ENCODE measurements around the gene SLIT3. TPM values are rescaled to one million over a fixed set of nuclear protein-coding genes. Genes with fewer than 3 reads are reported as not detected.

The SLIT3 gene
- total RNA-seq, 1 donor from 2014 or later, result not detected

DNA sequence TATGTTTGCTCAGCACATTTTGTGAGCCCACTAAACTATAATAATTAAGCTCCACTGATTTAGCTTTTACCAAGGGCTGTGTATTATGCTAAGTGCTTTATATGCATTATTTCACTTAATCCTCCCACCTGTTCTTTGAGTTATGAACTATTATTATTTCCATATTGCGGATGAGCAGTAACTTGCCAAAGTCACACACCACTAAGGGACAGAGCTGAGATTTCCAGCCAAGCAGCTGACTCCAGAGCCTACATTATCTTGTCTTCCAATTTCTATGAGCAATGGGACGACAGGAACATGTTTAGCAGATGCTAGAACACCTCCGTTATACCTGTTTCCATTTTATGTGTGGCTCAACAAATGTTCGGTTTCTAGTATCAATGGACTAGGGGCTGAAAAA is 484.3 kb downstream of the SLIT3 start:
- no peak for DNase-seq (ENCODE audit: low read depth)

GRCh38 chr5:168813184-168813968 is 487.6 kb downstream of the SLIT3 start:
- DNase-seq (ENCODE audit: low read depth), result no peak

DNA sequence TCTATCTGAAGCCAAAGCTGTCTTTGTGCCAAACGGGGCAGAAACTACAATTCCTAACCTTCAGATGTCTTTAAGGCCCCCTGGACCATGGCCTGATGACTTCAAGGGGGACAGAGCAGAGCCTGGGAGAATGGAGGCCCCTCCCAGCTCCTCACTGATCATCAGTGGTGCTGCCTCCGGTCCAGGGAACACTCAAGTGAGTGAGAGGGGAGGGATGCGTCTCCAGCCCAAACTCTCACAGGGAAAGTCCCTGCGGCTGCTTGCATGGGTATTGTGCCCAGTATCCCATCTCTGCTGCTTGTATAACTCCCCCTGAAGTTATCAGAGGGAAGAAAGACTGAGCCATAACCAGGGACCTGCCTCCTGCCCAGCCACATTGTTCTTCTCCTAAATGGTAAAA is 490.3 kb downstream of the SLIT3 start:
- no peak for DNase-seq (ENCODE audit: low read depth)

- DNase-seq (ENCODE audit: low read depth), result no peak
Observed at GRCh38 chr5:168809218-168809617, 491.7 kb downstream of the SLIT3 start.

GRCh38 chr5:168808051-168808616 is 492.8 kb downstream of the SLIT3 start:
- no peak for DNase-seq (ENCODE audit: low read depth)

- DNase-seq (ENCODE audit: low read depth), result no peak
Observed at GRCh38 chr5:168807287-168807686, 493.7 kb downstream of the SLIT3 start.

DNA sequence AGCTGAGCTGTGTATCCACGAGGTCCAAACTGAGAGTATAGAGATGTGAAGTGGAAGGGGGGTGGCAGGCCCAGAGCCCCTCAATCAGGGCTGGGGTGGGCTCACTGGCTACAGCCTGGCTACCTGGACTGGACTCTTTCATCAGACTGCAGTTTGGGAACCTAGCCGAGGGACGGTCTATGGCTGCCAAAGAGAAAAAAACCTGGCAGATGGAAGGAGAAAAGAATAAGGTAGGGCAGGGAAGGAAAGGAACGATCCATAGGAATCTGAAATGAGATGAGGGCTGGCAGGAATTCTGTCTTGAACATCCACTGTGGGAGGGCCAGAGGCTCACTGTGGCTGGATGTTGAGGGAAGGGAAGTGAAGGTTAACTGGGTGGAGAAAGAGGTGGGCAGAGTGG is 497.4 kb downstream of the SLIT3 start:
- no peak for DNase-seq (ENCODE audit: low read depth)

DNA sequence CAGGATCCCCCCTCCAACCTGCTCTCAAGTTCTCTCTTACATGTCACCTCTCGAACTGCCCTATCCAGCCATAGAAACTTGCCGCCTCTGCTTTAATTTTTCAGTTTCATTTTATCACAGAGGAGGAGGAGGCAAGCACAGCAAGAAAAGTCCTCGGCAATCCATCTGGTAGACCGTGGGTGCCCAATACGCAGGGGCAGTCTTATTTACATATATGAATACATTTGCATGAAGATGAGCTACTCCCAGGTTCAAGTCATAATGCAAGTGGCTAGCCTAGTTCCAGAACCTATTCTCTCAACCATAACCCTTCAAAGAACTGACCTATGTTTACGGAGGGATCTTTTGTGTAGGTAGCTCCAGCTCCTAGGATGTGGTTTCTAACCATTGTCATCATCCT is 498.6 kb downstream of the SLIT3 start:
- no peak for DNase-seq (ENCODE audit: low read depth)

GRCh38 chr5:168801567-168801966 is 499.4 kb downstream of the SLIT3 start:
- no peak for DNase-seq (ENCODE audit: low read depth)

- no peak for DNase-seq (ENCODE audit: low read depth)
Observed at GRCh38 chr5:168800701-168801100, 500.2 kb downstream of the SLIT3 start.

- no peak for DNase-seq (ENCODE audit: low read depth)
Observed at GRCh38 chr5:168798065-168799023, 502.6 kb downstream of the SLIT3 start.

- no peak for DNase-seq (ENCODE audit: low read depth)
Observed at GRCh38 chr5:168796593-168797580, 504.1 kb downstream of the SLIT3 start.

DNA sequence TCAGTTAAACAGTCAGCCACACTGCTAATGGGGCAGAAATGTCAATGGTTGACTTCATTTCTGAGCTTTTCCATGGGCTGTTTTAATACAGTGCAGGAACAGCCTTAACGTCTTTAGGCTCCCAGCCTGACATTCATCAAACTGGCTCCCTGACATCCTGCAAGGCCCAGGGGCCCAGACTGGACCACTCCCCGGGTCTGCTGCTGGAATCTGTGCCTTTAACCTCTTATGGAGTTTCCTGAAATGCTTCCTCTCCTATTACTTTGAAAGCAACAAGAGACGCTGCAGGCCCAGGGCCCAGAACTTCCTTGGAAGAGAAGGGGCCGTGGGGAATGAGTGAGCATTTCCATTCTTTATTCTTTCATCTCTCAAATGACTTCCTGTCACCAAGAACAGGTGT is 504.9 kb downstream of the SLIT3 start:
- DNase-seq (ENCODE audit: low read depth), result no peak

- DNase-seq (ENCODE audit: low read depth), result peak; percentile 29
Observed at GRCh38 chr5:168793841-168794837, 506.8 kb downstream of the SLIT3 start.

DNA sequence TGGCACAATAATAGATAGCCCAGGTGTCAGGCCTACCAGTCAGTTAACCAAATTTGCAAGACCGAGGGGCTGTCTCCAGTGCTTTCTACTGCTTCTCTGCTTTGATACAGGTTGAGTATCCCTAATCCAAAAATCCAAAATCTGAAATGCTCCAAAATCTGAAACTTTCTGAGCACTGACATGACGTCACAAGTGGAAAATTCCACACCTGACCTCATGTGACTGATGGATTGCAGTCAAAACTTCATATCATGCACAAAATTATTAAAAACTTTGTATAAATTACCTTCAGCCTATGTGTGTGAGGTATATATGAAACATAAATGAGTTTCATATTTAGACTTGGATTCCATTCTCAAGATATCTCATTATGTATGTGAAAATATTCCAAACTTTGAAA is 508.3 kb downstream of the SLIT3 start:
- DNase-seq (ENCODE audit: low read depth), result no peak

DNA sequence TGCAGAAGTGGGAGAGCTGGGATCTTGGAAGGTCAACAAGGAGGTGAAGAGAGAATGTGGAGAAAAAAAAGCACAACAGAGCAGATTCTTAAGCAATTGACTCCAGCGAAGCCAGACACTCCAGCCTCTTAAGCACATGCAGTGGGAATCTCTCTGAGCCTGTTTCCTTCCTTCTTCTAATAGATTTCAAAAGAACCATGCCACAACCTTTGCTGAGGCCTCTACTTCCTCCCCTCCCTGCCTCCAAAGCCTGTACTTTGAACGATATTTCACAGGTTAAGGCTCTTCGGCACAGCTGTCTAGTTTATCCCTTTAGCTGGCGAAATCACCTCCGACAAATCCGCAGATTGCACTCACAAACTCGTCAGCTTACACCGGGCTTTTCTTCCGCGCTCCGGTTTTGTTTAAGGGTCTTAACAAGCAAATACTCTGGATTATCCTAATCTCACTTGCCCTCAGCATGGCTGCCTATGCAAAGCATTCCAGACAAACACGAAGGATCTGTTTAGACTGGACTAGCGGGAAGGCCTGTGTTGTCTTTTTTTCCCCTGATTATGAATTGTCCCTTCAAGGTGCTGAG is 510.2 kb downstream of the SLIT3 start:
- no peak for DNase-seq (ENCODE audit: low read depth)

- no peak for DNase-seq (ENCODE audit: low read depth)
Observed at GRCh38 chr5:168790002-168790635, 510.8 kb downstream of the SLIT3 start.

DNA sequence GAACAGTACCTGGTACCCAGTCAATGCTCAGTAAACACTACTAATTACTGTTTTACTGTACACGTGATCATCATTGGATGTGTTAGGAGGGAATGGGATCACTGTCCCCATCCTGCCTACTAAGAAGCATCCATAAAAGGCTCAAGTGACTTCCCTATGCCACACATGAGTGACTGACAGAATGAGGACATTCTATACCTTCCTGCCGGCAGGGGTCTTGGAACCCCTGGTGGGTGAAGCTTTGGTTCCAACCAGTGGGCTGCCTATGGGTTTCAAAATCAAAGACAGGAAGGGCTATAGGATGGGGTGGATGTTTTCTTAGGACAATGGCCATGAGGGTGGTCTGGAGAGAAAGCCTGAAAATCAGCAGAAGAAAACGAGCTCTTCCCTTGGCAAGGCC is 512.2 kb downstream of the SLIT3 start:
- no peak for DNase-seq (ENCODE audit: low read depth)

- no peak for DNase-seq (ENCODE audit: low read depth)
Observed at GRCh38 chr5:168788107-168788506, 512.8 kb downstream of the SLIT3 start.
